ENCODE results near the gene MALT1.

- TF ChIP-seq POLR2A (IDR thresholded peaks at IDR 0.05) = no peak
- TF ChIP-seq CTCF (IDR thresholded peaks at IDR 0.05) = no peak
- TF ChIP-seq EP300 (IDR thresholded peaks at IDR 0.05) = no peak
These were observed 120.8 kb downstream of the MALT1 start for GRCh38 chr18:58792086-58792485.
